ENCODE results near the gene SIGLEC1. TPM values are rescaled to one million over a fixed set of nuclear protein-coding genes. Genes with fewer than 3 reads are reported as not detected.

Gene SIGLEC1
- total RNA-seq, 1 donor from 2014 or later = not detected

- Histone ChIP-seq H3K36me3 (ENCODE audit: insufficient read depth, low read length) (no peaks in the 10 kb centered on the region), H3K79me2 (ENCODE audit: insufficient read depth, low read length) (no peaks in the 10 kb centered on the region), H4K20me1 (ENCODE audit: insufficient read depth, low read length) (no peaks in the 10 kb centered on the region), H3K9ac (ENCODE audit: low read length) (no peak overlapping the region), H3K4me3 (ENCODE audit: insufficient read depth, low read depth, low read length) (no peak overlapping the region), H3K27me3 (ENCODE audit: insufficient read depth, low read length) (peaks cover 10% of the 10 kb centered on the region), H2AFZ (ENCODE audit: low read depth, low read length) (no peak overlapping the region), H3K4me2 (ENCODE audit: low read length) (no peak overlapping the region), H3K9me3 (ENCODE audit: insufficient read depth, low read depth, low read length) (no peaks in the 10 kb centered on the region), H3K27ac (ENCODE audit: low read depth, low read length) (no peak overlapping the region), H3K4me1 (ENCODE audit: insufficient read depth, low read length) (no peaks in the 10 kb centered on the region)
- FAIRE-seq (no peak), DNase-seq (ENCODE audit: low read depth) (no peak)
- TF ChIP-seq CTCF (IDR thresholded peaks at IDR 0.05; ENCODE audit: insufficient read depth, low read depth, low read length) (no peak), EZH2 (IDR thresholded peaks at IDR 0.05; ENCODE audit: insufficient read depth, low read length) (no peak)
- H3K27ac Mint-ChIP-seq (ENCODE audit: unreplicated experiment) = no peak overlapping the region
- H3K27me3 Mint-ChIP-seq (ENCODE audit: low read depth, unreplicated experiment) = peaks cover 41% of the 10 kb centered on the region
- no peaks in the 10 kb centered on the region for H3K4me1 Mint-ChIP-seq (ENCODE audit: low read depth, unreplicated experiment)
- H3K4me3 Mint-ChIP-seq (ENCODE audit: unreplicated experiment) = no peak overlapping the region
- H3K9me3 Mint-ChIP-seq (ENCODE audit: unreplicated experiment) = peaks cover 3% of the 10 kb centered on the region
- H3K36me3 Mint-ChIP-seq (ENCODE audit: low read depth, unreplicated experiment) = no peaks in the 10 kb centered on the region
Measured at GRCh38 chr20:3741836-3742458, 29.5 kb upstream of the SIGLEC1 start.

- Mint-ChIP-seq H3K4me1 (ENCODE audit: low read depth, unreplicated experiment) (no peaks in the 10 kb centered on the region), H3K27me3 (ENCODE audit: low read depth, unreplicated experiment) (peaks cover 35% of the 10 kb centered on the region), H3K4me3 (ENCODE audit: unreplicated experiment) (no peak overlapping the region), H3K36me3 (ENCODE audit: low read depth, unreplicated experiment) (no peaks in the 10 kb centered on the region), H3K27ac (ENCODE audit: unreplicated experiment) (no peak overlapping the region), H3K9me3 (ENCODE audit: unreplicated experiment) (no peaks in the 10 kb centered on the region)
- Histone ChIP-seq H4K20me1 (ENCODE audit: insufficient read depth, low read length) (no peaks in the 10 kb centered on the region), H3K27me3 (ENCODE audit: insufficient read depth, low read length) (peaks cover 10% of the 10 kb centered on the region), H3K9ac (ENCODE audit: low read length) (no peak overlapping the region), H3K79me2 (ENCODE audit: insufficient read depth, low read length) (no peaks in the 10 kb centered on the region), H3K27ac (ENCODE audit: low read depth, low read length) (no peak overlapping the region), H3K4me2 (ENCODE audit: low read length) (no peak overlapping the region), H3K36me3 (ENCODE audit: insufficient read depth, low read length) (no peaks in the 10 kb centered on the region), H3K4me1 (ENCODE audit: insufficient read depth, low read length) (no peaks in the 10 kb centered on the region), H3K4me3 (ENCODE audit: insufficient read depth, low read depth, low read length) (no peak overlapping the region), H3K9me3 (ENCODE audit: insufficient read depth, low read depth, low read length) (no peaks in the 10 kb centered on the region), H2AFZ (ENCODE audit: low read depth, low read length) (no peak overlapping the region)
- no peak for FAIRE-seq
- no peak for DNase-seq (ENCODE audit: low read depth)
- TF ChIP-seq EZH2 (IDR thresholded peaks at IDR 0.05; ENCODE audit: insufficient read depth, low read length) (no peak), CTCF (IDR thresholded peaks at IDR 0.05; ENCODE audit: insufficient read depth, low read depth, low read length) (no peak)
Measured at GRCh38 chr20:3740615-3741301, 28.4 kb upstream of the SIGLEC1 start.

- no peaks in the 10 kb centered on the region for H3K4me1 ChIP-seq (ENCODE audit: insufficient read depth, low read length)
- H3K4me2 ChIP-seq (ENCODE audit: low read length) = no peak overlapping the region
- Mint-ChIP-seq H3K27me3 (ENCODE audit: low read depth, unreplicated experiment) (peaks cover 35% of the 10 kb centered on the region), H3K4me3 (ENCODE audit: unreplicated experiment) (no peak overlapping the region), H3K27ac (ENCODE audit: unreplicated experiment) (no peak overlapping the region), H3K9me3 (ENCODE audit: unreplicated experiment) (no peaks in the 10 kb centered on the region), H3K36me3 (ENCODE audit: low read depth, unreplicated experiment) (no peaks in the 10 kb centered on the region), H3K4me1 (ENCODE audit: low read depth, unreplicated experiment) (no peaks in the 10 kb centered on the region)
- no peak overlapping the region for H3K4me3 ChIP-seq (ENCODE audit: insufficient read depth, low read depth, low read length)
- H3K79me2 ChIP-seq (ENCODE audit: insufficient read depth, low read length) = no peaks in the 10 kb centered on the region
- H3K36me3 ChIP-seq (ENCODE audit: insufficient read depth, low read length) = no peaks in the 10 kb centered on the region
- FAIRE-seq (no peak), DNase-seq (ENCODE audit: low read depth) (no peak)
- no peak overlapping the region for H2AFZ ChIP-seq (ENCODE audit: low read depth, low read length)
- H4K20me1 ChIP-seq (ENCODE audit: insufficient read depth, low read length) = no peaks in the 10 kb centered on the region
- no peak for TF ChIP-seq CTCF (IDR thresholded peaks at IDR 0.05; ENCODE audit: insufficient read depth, low read depth, low read length)
- no peak for TF ChIP-seq EZH2 (IDR thresholded peaks at IDR 0.05; ENCODE audit: insufficient read depth, low read length)
- peaks cover 8% of the 10 kb centered on the region for H3K27me3 ChIP-seq (ENCODE audit: insufficient read depth, low read length)
- H3K27ac ChIP-seq (ENCODE audit: low read depth, low read length) = no peak overlapping the region
- no peak overlapping the region for H3K9ac ChIP-seq (ENCODE audit: low read length)
- no peaks in the 10 kb centered on the region for H3K9me3 ChIP-seq (ENCODE audit: insufficient read depth, low read depth, low read length)
Measured at GRCh38 chr20:3739926-3740451, 27.6 kb upstream of the SIGLEC1 start.

Data from astrocyte (in vitro differentiated cells and primary cell).